Measurements from ENCODE around the gene UNC45A. TPM values are rescaled to one million over a fixed set of nuclear protein-coding genes. Genes with fewer than 3 reads are reported as not detected.

Gene UNC45A
- total and polyA plus RNA-seq, 2 of the 13 experiments (the other 11 are each of a cell fraction or from before 2014, with no cell fraction given) = 33.8 to 39.7 TPM

DNA sequence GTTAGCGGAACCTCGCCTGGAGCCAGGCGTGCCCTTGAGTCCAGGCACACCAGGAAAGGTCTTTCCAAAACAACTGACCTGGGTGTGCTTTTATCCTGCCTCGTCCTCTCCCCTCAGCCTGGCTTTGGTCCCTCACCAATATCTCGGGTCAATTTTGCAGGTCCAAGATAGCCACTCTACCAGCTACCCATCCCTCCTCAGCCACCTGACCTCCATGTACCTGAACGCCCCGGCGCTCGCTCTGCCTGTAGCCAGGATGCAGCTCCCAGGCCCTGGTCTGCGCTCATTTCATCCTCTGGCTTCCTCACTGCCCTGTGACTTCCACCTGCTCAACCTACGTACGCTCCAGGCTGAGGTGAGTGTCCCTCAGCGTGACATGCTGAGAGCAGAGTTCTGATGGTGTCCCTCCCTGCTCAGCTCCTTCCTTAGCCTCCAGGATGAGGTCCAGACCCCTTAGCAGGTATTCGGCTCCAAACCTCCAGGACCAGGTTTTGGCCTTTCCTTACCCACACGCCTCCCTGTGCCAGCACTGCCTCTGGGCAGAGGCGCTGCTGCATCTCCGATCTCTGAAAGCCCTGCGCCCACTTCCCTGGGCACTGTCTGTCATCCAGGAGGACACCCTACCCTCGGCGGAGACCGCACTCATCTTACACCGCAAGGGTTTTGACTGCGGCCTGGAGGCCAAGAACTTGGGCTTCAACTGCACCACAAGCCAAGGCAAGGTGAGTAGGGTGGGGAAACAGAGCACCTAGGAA is 16.9 kb upstream of the UNC45A start:
- Histone ChIP-seq H3K4me1 (ENCODE audit: insufficient read depth, low read length) (peaks cover 13% of the 10 kb centered on the region), H3K9ac (ENCODE audit: insufficient read depth, low read depth, low read length) (no peak overlapping the region), H3K4me2 (ENCODE audit: low read depth, low read length) (no peak overlapping the region), H3K79me2 (ENCODE audit: insufficient read depth, low read length) (no peaks in the 10 kb centered on the region), H3K4me3 (replicated peaks in 1 of 3; ENCODE audit: insufficient read depth in 1 of 3, low read depth in 2 of 3, low read length in 3 of 3) (no peak overlapping the region), H3K27me3 (ENCODE audit: control insufficient read depth in 1 of 2, insufficient read depth in 2 of 2, low read length in 2 of 2) (no peaks in the 10 kb centered on the region), H3K36me3 (replicated peaks in 1 of 2; ENCODE audit: control insufficient read depth in 1 of 2, insufficient read depth in 2 of 2, low read length in 2 of 2) (peaks cover 30 to 68% of the 10 kb centered on the region in 2 experiments; a peak in 4 of 5 replicates), H3K9me3 (ENCODE audit: low read length) (no peaks in the 10 kb centered on the region), H3K27ac (ENCODE audit: extremely low read length, insufficient read depth, low read length) (no peak overlapping the region), H2AFZ (ENCODE audit: low read length) (no peak overlapping the region), H4K20me1 (ENCODE audit: insufficient read depth, low read length) (no peaks in the 10 kb centered on the region)
- in situ Hi-C loops (cut with HindIII; ENCODE audit: extremely low pct_ligation_motif_present, low pct_unique_long_range_greater_than_20kb) (no loop called here), intact Hi-C loops (cut with micrococcal nuclease; ENCODE audit: unreplicated experiment) (no loop called here)
- no TSS peak for BruUV-seq (replicated peaks)
- WGBS (ENCODE audit: low lambda C conversion rate) = 97% methylated on average over 19 of the region's 23 CpGs
- ATAC-seq (no peak), DNase-seq (ENCODE audit: low spot score) (no peak), FAIRE-seq (no peak)
- ChIA-PET POLR2A (no interaction called here), CTCF (ENCODE audit: low intra/inter-chr PET ratio, low total read pairs) (no interaction called here)
- TF ChIP-seq SALL2 (CRISPR knock-in tag; IDR thresholded peaks at IDR 0.05) (no peak), PHF8 (CRISPR knock-in tag; IDR thresholded peaks at IDR 0.05) (no peak), RFXANK (CRISPR knock-in tag; IDR thresholded peaks at IDR 0.05) (no peak), ZSCAN22 (CRISPR knock-in tag; IDR thresholded peaks at IDR 0.05) (no peak), ZFY (CRISPR knock-in tag; IDR thresholded peaks at IDR 0.05) (no peak), ZNF44 (CRISPR knock-in tag; IDR thresholded peaks at IDR 0.05) (no peak), ARNTL (CRISPR knock-in tag; IDR thresholded peaks at IDR 0.05) (no peak), DMAP1 (CRISPR knock-in tag; IDR thresholded peaks at IDR 0.05) (no peak), ZNF550 (CRISPR knock-in tag; IDR thresholded peaks at IDR 0.05; ENCODE audit: borderline replicate concordance) (no peak), KLF9 (CRISPR knock-in tag; IDR thresholded peaks at IDR 0.05; ENCODE audit: low read depth) (no peak), ZNF619 (CRISPR knock-in tag; IDR thresholded peaks at IDR 0.05) (no peak), ZSCAN20 (CRISPR knock-in tag; IDR thresholded peaks at IDR 0.05; ENCODE audit: borderline replicate concordance) (no peak), ZNF205 (CRISPR knock-in tag; IDR thresholded peaks at IDR 0.05) (no peak)
- TF ChIP-seq, protein P1, sequence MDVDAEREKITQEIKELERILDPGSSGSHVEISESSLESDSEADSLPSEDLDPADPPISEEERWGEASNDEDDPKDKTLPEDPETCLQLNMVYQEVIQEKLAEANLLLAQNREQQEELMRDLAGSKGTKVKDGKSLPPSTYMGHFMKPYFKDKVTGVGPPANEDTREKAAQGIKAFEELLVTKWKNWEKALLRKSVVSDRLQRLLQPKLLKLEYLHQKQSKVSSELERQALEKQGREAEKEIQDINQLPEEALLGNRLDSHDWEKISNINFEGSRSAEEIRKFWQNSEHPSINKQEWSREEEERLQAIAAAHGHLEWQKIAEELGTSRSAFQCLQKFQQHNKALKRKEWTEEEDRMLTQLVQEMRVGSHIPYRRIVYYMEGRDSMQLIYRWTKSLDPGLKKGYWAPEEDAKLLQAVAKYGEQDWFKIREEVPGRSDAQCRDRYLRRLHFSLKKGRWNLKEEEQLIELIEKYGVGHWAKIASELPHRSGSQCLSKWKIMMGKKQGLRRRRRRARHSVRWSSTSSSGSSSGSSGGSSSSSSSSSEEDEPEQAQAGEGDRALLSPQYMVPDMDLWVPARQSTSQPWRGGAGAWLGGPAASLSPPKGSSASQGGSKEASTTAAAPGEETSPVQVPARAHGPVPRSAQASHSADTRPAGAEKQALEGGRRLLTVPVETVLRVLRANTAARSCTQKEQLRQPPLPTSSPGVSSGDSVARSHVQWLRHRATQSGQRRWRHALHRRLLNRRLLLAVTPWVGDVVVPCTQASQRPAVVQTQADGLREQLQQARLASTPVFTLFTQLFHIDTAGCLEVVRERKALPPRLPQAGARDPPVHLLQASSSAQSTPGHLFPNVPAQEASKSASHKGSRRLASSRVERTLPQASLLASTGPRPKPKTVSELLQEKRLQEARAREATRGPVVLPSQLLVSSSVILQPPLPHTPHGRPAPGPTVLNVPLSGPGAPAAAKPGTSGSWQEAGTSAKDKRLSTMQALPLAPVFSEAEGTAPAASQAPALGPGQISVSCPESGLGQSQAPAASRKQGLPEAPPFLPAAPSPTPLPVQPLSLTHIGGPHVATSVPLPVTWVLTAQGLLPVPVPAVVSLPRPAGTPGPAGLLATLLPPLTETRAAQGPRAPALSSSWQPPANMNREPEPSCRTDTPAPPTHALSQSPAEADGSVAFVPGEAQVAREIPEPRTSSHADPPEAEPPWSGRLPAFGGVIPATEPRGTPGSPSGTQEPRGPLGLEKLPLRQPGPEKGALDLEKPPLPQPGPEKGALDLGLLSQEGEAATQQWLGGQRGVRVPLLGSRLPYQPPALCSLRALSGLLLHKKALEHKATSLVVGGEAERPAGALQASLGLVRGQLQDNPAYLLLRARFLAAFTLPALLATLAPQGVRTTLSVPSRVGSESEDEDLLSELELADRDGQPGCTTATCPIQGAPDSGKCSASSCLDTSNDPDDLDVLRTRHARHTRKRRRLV (CRISPR knock-in tag; IDR thresholded peaks at IDR 0.05) = no peak
- TF ChIP-seq, protein P2, sequence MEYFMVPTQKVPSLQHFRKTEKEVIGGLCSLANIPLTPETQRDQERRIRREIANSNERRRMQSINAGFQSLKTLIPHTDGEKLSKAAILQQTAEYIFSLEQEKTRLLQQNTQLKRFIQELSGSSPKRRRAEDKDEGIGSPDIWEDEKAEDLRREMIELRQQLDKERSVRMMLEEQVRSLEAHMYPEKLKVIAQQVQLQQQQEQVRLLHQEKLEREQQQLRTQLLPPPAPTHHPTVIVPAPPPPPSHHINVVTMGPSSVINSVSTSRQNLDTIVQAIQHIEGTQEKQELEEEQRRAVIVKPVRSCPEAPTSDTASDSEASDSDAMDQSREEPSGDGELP (IDR thresholded peaks at IDR 0.05; ENCODE audit: borderline replicate concordance, low read depth) = no peak
- TF ChIP-seq, protein P3, sequence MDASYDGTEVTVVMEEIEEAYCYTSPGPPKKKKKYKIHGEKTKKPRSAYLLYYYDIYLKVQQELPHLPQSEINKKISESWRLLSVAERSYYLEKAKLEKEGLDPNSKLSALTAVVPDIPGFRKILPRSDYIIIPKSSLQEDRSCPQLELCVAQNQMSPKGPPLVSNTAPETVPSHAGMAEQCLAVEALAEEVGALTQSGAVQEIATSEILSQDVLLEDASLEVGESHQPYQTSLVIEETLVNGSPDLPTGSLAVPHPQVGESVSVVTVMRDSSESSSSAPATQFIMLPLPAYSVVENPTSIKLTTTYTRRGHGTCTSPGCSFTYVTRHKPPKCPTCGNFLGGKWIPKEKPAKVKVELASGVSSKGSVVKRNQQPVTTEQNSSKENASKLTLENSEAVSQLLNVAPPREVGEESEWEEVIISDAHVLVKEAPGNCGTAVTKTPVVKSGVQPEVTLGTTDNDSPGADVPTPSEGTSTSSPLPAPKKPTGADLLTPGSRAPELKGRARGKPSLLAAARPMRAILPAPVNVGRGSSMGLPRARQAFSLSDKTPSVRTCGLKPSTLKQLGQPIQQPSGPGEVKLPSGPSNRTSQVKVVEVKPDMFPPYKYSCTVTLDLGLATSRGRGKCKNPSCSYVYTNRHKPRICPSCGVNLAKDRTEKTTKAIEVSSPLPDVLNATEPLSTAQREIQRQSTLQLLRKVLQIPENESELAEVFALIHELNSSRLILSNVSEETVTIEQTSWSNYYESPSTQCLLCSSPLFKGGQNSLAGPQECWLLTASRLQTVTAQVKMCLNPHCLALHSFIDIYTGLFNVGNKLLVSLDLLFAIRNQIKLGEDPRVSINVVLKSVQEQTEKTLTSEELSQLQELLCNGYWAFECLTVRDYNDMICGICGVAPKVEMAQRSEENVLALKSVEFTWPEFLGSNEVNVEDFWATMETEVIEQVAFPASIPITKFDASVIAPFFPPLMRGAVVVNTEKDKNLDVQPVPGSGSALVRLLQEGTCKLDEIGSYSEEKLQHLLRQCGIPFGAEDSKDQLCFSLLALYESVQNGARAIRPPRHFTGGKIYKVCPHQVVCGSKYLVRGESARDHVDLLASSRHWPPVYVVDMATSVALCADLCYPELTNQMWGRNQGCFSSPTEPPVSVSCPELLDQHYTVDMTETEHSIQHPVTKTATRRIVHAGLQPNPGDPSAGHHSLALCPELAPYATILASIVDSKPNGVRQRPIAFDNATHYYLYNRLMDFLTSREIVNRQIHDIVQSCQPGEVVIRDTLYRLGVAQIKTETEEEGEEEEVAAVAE (CRISPR knock-in tag; IDR thresholded peaks at IDR 0.05; ENCODE audit: borderline replicate concordance) = no peak

Measured in HepG2 (cell line).